Kidney epithelial cell (primary cell): ENCODE data around the gene PRLR. TPM values are rescaled to one million over a fixed set of nuclear protein-coding genes. Genes with fewer than 3 reads are reported as not detected.

ENCODE experiments used
- DNase-seq: peaks from one replicate; pipeline ENCODE4 v3.0.0-alpha.2; 2010; ENCODE audit warnings: low read depth
- H3K27me3 ChIP-seq: 2 replicates; pipeline ENCODE4 v1.6.0; 2011; ENCODE audit warnings: low read length; ENCODE audit not compliant: control insufficient read depth, insufficient read depth
- H3K36me3 ChIP-seq: 2 replicates; pipeline ENCODE4 v1.5.1; 2011; ENCODE audit warnings: low read length; ENCODE audit not compliant: control insufficient read depth, insufficient read depth
- H3K4me3 ChIP-seq: 2 replicates; pipeline ENCODE4 v1.5.1; 2011; ENCODE audit warnings: low read depth, mild to moderate bottlenecking, control low read depth, low read length
- total RNA-seq: library from RNA; depleted of rRNA; stranded (reverse); fragments of >200 nt; gene quantifications from 2 replicates; pipeline ENCODE4 v1.2.3, GENCODE V29; 2015
- TF ChIP-seq, protein P1 (sequence below): IDR thresholded peaks from 2 replicates; pipeline ENCODE4 v1.5.1; 2011; ENCODE audit warnings: mild to moderate bottlenecking, moderate library complexity, low read length, control low read depth, inconsistent platforms; ENCODE audit not compliant: insufficient read depth, poor library complexity, severe bottlenecking

Gene PRLR
- total RNA-seq, 1 donor from 2014 or later = 3.8 TPM

DNA sequence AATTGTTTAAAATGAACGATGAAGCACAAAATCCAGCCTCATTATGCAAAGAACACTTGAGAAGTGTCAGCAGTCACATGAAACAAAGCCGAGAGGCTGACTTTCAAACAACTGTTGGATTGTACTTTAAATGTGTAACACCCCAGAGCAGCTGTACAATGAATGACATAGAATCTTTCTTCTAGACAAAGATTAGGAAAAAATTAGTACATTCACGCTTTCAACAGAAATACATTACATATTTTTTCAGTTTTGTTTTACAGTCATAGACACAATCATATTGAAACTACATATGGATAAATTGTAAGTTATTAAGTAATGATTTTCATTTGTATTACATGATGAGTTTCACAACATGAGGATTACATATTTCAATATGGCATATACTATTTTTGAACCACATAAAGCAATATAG is 171.9 kb downstream of the PRLR start:
- DNase-seq = no peak
- Histone ChIP-seq H3K36me3 (no peaks in the 10 kb centered on the region), H3K27me3 (no peaks in the 10 kb centered on the region), H3K4me3 (no peak overlapping the region)
- TF ChIP-seq, protein P1, sequence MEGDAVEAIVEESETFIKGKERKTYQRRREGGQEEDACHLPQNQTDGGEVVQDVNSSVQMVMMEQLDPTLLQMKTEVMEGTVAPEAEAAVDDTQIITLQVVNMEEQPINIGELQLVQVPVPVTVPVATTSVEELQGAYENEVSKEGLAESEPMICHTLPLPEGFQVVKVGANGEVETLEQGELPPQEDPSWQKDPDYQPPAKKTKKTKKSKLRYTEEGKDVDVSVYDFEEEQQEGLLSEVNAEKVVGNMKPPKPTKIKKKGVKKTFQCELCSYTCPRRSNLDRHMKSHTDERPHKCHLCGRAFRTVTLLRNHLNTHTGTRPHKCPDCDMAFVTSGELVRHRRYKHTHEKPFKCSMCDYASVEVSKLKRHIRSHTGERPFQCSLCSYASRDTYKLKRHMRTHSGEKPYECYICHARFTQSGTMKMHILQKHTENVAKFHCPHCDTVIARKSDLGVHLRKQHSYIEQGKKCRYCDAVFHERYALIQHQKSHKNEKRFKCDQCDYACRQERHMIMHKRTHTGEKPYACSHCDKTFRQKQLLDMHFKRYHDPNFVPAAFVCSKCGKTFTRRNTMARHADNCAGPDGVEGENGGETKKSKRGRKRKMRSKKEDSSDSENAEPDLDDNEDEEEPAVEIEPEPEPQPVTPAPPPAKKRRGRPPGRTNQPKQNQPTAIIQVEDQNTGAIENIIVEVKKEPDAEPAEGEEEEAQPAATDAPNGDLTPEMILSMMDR = no peak

DNA sequence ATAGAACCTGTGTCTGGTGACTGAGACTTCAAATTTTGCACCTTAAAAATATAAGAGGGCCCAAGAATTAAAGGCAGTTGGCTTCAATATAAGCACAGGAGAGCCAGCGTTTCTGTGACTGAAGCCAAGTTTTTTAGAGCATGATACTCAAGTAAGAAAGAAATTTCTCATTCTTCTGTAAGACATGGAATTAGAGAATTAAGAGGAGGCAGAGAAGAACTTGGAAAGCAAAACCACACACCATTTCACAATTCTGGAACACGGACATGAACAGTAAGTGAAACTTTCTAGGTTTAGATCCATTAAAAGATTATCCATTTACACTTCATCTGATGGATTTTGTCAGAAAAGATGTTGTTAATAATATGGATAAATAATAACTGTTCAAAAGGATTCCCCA is 173.6 kb downstream of the PRLR start:
- TF ChIP-seq, protein P1 = no peak
- Histone ChIP-seq H3K4me3 (no peak overlapping the region), H3K36me3 (no peaks in the 10 kb centered on the region), H3K27me3 (no peaks in the 10 kb centered on the region)
- no peak for DNase-seq

DNA sequence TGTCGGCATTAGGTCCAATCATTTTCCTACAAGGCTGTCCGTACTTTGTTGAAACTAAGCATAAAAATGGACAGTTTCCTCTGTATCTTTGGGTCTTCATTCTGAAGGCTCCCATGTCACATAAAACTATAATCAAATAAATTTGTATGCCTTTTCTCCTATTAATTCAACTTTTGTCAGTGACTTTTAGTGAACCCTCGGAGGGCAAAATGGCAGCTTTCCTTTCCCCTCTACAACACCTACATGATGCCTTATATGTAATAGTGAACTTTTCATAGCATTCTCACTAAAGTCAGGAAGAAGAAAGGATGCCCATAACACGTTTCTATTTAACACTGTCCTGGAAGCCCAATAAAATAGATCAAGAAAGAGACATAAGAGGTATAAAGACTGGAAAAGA is 177.4 kb downstream of the PRLR start:
- H3K36me3 ChIP-seq = no peaks in the 10 kb centered on the region
- DNase-seq = no peak
- no peaks in the 10 kb centered on the region for H3K27me3 ChIP-seq
- H3K4me3 ChIP-seq = no peak overlapping the region
- TF ChIP-seq, protein P1 = no peak

DNA sequence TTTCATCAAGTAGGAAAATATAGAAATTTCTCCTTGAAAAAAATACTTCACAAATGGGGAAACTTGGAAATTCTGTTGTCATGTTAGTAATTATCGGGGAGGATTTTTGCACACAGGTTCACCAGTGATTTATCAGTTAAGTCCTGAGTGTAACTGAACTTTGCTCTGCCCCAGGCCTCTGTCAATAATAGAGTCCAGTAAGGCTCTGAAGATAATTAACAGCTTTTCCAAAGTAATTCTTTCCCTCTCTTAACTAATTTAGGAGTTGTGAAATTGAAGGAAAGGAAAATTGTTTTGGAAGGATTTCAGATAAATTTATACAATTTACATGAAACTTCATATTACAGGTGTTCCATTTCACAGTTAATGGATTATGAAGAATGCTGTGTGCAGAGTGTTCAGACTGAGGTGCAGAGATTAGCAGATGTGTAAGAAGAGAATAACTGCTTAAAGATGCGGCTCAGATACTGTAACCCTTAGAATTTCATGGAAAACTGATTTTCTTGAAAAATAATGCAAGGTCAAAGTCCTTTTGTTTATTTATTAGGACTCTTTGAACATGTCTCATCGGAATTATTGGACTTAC is 179.7 kb downstream of the PRLR start:
- TF ChIP-seq, protein P1 = no peak
- H3K27me3 ChIP-seq = no peaks in the 10 kb centered on the region
- H3K4me3 ChIP-seq = no peak overlapping the region
- no peak for DNase-seq
- no peaks in the 10 kb centered on the region for H3K36me3 ChIP-seq

DNA sequence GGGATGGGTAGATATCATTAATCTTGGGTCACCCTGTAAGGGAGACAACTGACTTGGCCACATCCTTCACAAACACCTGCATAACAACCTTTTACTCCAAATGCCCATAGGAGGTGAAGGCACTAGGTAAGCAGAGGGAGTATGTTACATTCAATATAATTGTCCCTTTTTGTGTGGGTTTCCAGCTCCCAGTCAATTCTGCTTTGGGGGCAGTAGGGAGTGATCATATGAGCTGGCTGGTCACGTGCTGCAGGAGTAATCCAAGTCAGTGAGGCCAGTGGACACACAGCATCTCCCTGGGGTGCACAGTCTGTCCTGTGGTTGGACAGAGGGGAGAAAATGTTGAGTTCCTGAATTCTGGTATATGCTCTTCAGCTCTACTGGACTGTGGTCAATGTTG is 181.4 kb downstream of the PRLR start:
- H3K36me3 ChIP-seq = no peaks in the 10 kb centered on the region

More for the DNA sequence above, 181.4 kb downstream of the PRLR start:
- DNase-seq = no peak
- Histone ChIP-seq H3K4me3 (no peak overlapping the region), H3K27me3 (no peaks in the 10 kb centered on the region)
- TF ChIP-seq, protein P1 = no peak
